BJ (cell line): Measurements from ENCODE around the gene DPP6. TPM values are rescaled to one million over a fixed set of nuclear protein-coding genes. Genes with fewer than 3 reads are reported as not detected.

Experiments used
- CTCF ChIA-PET: fragments of 350-600 bp; formaldehyde crosslinking; extraction: SDS; loops from one replicate; lab custom pipeline; 2021; ENCODE audit warnings: antibody characterized with exemption, inconsistent platforms; lab: Yijun Ruan, JAX
- POLR2A ChIA-PET: fragments of 300-600 bp; sonication (Branson Sonifier 250); formaldehyde crosslinking; extraction: SDS; loops from one replicate; lab custom pipeline; 2021; ENCODE audit warnings: antibody characterized with exemption; lab: Charles Lee
- DNase-seq: peaks from one replicate; pipeline ENCODE4 v3.0.0-alpha.2; 2011; ENCODE audit warnings: low read depth
- H3K27me3 ChIP-seq: 2 replicates; pipeline ENCODE4 v1.6.0; 2011; ENCODE audit warnings: low read length; ENCODE audit not compliant: control insufficient read depth, insufficient read depth
- H3K36me3 ChIP-seq: 2 replicates; pipeline ENCODE4 v1.5.1; 2011; ENCODE audit warnings: low read length; ENCODE audit not compliant: control insufficient read depth, insufficient read depth
- H3K4me3 ChIP-seq: 2 replicates; pipeline ENCODE4 v1.5.1; 2011; ENCODE audit warnings: low read depth, mild to moderate bottlenecking, control low read depth, low read length
- CTCF ChIP-seq: IDR thresholded peaks from 2 replicates; pipeline ENCODE4 v1.5.1; 2011; ENCODE audit warnings: low read depth, mild to moderate bottlenecking, control low read depth, inconsistent platforms, low read length, moderate library complexity; ENCODE audit not compliant: insufficient read depth
- polyA plus RNA-seq: library from polyadenylated mRNA; depleted of rRNA; stranded (reverse); fragments of >200 nt; gene quantifications from 2 replicates; pipeline ENCODE4 v1.2.3, GENCODE V29; 2011

Gene DPP6
- polyA plus RNA-seq, 1 experiment = not detected

GRCh38 chr7:154916856-154917807 lies 864.9 kb downstream of the DPP6 start:
- H3K27me3 ChIP-seq = no peaks in the 10 kb centered on the region; the same call in none of the 2 replicates
- no peak overlapping the region for H3K4me3 ChIP-seq
- ChIA-PET POLR2A (no interaction called here), CTCF (interaction anchor here (1.2 to 2.6 kb wide), 2 partner anchors 10 to 428 kb away, joined by 3 to 10 read pairs; no protein-coding TSS in a partner anchor)
- DNase-seq = no peak
- no peaks in the 10 kb centered on the region for H3K36me3 ChIP-seq
- no peak for TF ChIP-seq CTCF

GRCh38 chr7:154917808-154918160 lies 865.6 kb downstream of the DPP6 start:
- DNase-seq = no peak
- TF ChIP-seq CTCF = no peak
- ChIA-PET CTCF (interaction anchor here (1.2 to 2.6 kb wide), 2 partner anchors 10 to 427 kb away, joined by 3 to 10 read pairs; no protein-coding TSS in a partner anchor), POLR2A (no interaction called here)
- Histone ChIP-seq H3K27me3 (no peaks in the 10 kb centered on the region; the same call in none of the 2 replicates), H3K36me3 (no peaks in the 10 kb centered on the region), H3K4me3 (no peak overlapping the region)

- no peak overlapping the region for H3K4me3 ChIP-seq
- DNase-seq = no peak
- H3K36me3 ChIP-seq = no peaks in the 10 kb centered on the region
- ChIA-PET POLR2A (no interaction called here), CTCF (interaction anchor here (1.2 to 2.6 kb wide), 2 partner anchors 9 to 427 kb away, joined by 3 to 10 read pairs; no protein-coding TSS in a partner anchor)
- no peaks in the 10 kb centered on the region; the same call in none of the 2 replicates for H3K27me3 ChIP-seq
- no peak for TF ChIP-seq CTCF
Measured at GRCh38 chr7:154918266-154918665, 866.1 kb downstream of the DPP6 start.

GRCh38 chr7:154918741-154919140 lies 866.5 kb downstream of the DPP6 start:
- ChIA-PET POLR2A (no interaction called here), CTCF (interaction anchor here (2.6 kb wide), 1 partner anchor 9 kb away, joined by 10 read pairs; no protein-coding TSS in a partner anchor)
- Histone ChIP-seq H3K4me3 (no peak overlapping the region), H3K36me3 (no peaks in the 10 kb centered on the region), H3K27me3 (no peaks in the 10 kb centered on the region; the same call in none of the 2 replicates)
- no peak for TF ChIP-seq CTCF
- DNase-seq = no peak
